GM23338 (cell line): ENCODE results near the gene COMMD10. TPM values are rescaled to one million over a fixed set of nuclear protein-coding genes. Genes with fewer than 3 reads are reported as not detected.

ENCODE experiments used
- ATAC-seq: fragments of 200-7000 bp; cut with Tn5 transposase; 3 replicates; pipeline ENCODE4 v1.9.1; 2020
- DNase-seq: peaks from one replicate; pipeline ENCODE4 v3.0.0-alpha.2; 2015; ENCODE audit warnings: low spot score
- H2AFZ ChIP-seq: fragments of 200-600 bp; sonication (generic); 2 replicates; pipeline ENCODE4 v1.8.0; 2016; ENCODE audit warnings: antibody characterized with exemption, mild to moderate bottlenecking, moderate library complexity
- H3F3A ChIP-seq: fragments of 200-600 bp; sonication (generic); replicated peaks from 2 replicates; pipeline ENCODE4 v1.8.0; 2017; ENCODE audit warnings: antibody characterized with exemption, mixed run types, low read depth
- H3K27ac ChIP-seq: fragments of 200-600 bp; sonication (generic); 2 replicates; pipeline ENCODE4 v1.6.1; 2016; ENCODE audit warnings: low read depth
- H3K27me3 ChIP-seq: fragments of 200-600 bp; sonication (generic); 2 replicates; pipeline ENCODE4 v1.8.0; 2016; ENCODE audit warnings: mild to moderate bottlenecking, mixed run types, moderate library complexity; ENCODE audit not compliant: insufficient read depth
- H3K36me3 ChIP-seq: fragments of 200-600 bp; sonication (generic); 2 replicates; pipeline ENCODE4 v1.8.0; 2016; ENCODE audit warnings: mild to moderate bottlenecking; ENCODE audit not compliant: insufficient read depth
- H3K4me1 ChIP-seq: fragments of 200-600 bp; sonication (generic); 2 replicates; pipeline ENCODE4 v1.8.0; 2016; ENCODE audit warnings: mild to moderate bottlenecking, moderate library complexity; ENCODE audit not compliant: insufficient read depth
- H3K4me2 ChIP-seq: fragments of 200-600 bp; sonication (generic); 2 replicates; pipeline ENCODE4 v1.7.1; 2017; ENCODE audit warnings: mixed run types
- H3K4me3 ChIP-seq: fragments of 200-600 bp; sonication (generic); 2 replicates; pipeline ENCODE4 v1.6.1; 2016; ENCODE audit warnings: mixed run types
- H3K79me2 ChIP-seq: fragments of 200-600 bp; sonication (generic); replicated peaks from 2 replicates; pipeline ENCODE4 v1.8.0; 2017; ENCODE audit warnings: mild to moderate bottlenecking; ENCODE audit not compliant: insufficient read depth
- H3K9me2 ChIP-seq: fragments of 200-600 bp; sonication (generic); 2 replicates; pipeline ENCODE4 v1.8.0; 2017; ENCODE audit not compliant: insufficient read depth
- H4K20me1 ChIP-seq: fragments of 200-600 bp; sonication (generic); replicated peaks from 2 replicates; pipeline ENCODE4 v1.8.0; 2017; ENCODE audit warnings: mild to moderate bottlenecking; ENCODE audit not compliant: insufficient read depth
- H3K27ac Mint-ChIP-seq: 2 replicates; pipeline ENCODE4 v1.8.0; 2020; ENCODE audit warnings: inconsistent platforms, mild to moderate bottlenecking, moderate library complexity, mixed read lengths
- H3K27me3 Mint-ChIP-seq: 3 replicates; pipeline ENCODE4 v1.8.0; 2022; ENCODE audit warnings: low read depth, mild to moderate bottlenecking, moderate library complexity, mixed read lengths, inconsistent platforms; ENCODE audit not compliant: insufficient read depth, poor library complexity
- H3K36me3 Mint-ChIP-seq: 3 replicates; pipeline ENCODE4 v1.8.0; 2021; ENCODE audit warnings: low read depth, mild to moderate bottlenecking, inconsistent platforms, moderate library complexity, mixed read lengths
- H3K4me1 Mint-ChIP-seq: 3 replicates; pipeline ENCODE4 v1.8.0; 2020; ENCODE audit warnings: mild to moderate bottlenecking, inconsistent platforms, mixed read lengths
- H3K4me3 Mint-ChIP-seq: 3 replicates; pipeline ENCODE4 v1.8.0; 2021; ENCODE audit warnings: moderate library complexity, mild to moderate bottlenecking, inconsistent platforms, mixed read lengths
- H3K9me3 Mint-ChIP-seq: 3 replicates; pipeline ENCODE4 v1.8.0; 2020; ENCODE audit warnings: moderate library complexity, mild to moderate bottlenecking, inconsistent platforms, mixed read lengths
- CREB1 ChIP-seq: fragments of 250-450 bp; sonication (Bioruptor Pico); IDR thresholded peaks from 2 replicates; pipeline ENCODE4 v1.5.0; 2020; ENCODE audit warnings: low read depth, mild to moderate bottlenecking, moderate library complexity
- CTCF ChIP-seq, 2 experiments: fragments of 200-600 bp in 1 of 2; sonication (generic) in 1 of 2; conservative IDR thresholded peaks; 2 replicates each; pipeline versions ENCODE4 v1.5.1 to v1.6.1; 2016 to 2017; ENCODE audit warnings: antibody characterized with exemption in 2 of 2, low read depth in 2 of 2, mild to moderate bottlenecking in 2 of 2, moderate library complexity in 1 of 2
- ETS1 ChIP-seq: IDR thresholded peaks from 2 replicates; pipeline ENCODE4 v1.6.1; 2016; ENCODE audit warnings: antibody characterized with exemption
- EZH2 ChIP-seq: fragments of 200-600 bp; sonication (generic); IDR thresholded peaks from one replicate; pipeline ENCODE4 v1.8.0; 2017; ENCODE audit warnings: antibody characterized with exemption, mild to moderate bottlenecking, low read depth; ENCODE audit not compliant: unreplicated experiment
- EZH2phosphoT487 ChIP-seq: fragments of 200-600 bp; sonication (generic); IDR thresholded peaks from one replicate; pipeline ENCODE4 v1.8.1; 2018; ENCODE audit warnings: antibody characterized with exemption; ENCODE audit not compliant: unreplicated experiment
- JUNB ChIP-seq: IDR thresholded peaks from one replicate; pipeline ENCODE4 v1.6.1; 2016; ENCODE audit warnings: antibody characterized with exemption; ENCODE audit not compliant: unreplicated experiment
- NANOG ChIP-seq: IDR thresholded peaks from 2 replicates; pipeline ENCODE4 v1.6.1; 2016; ENCODE audit warnings: antibody characterized with exemption, borderline replicate concordance
- POLR2AphosphoS5 ChIP-seq: IDR thresholded peaks from 2 replicates; pipeline ENCODE4 v1.6.1; 2016; ENCODE audit warnings: antibody characterized with exemption, low read depth
- REST ChIP-seq: IDR thresholded peaks from one replicate; pipeline ENCODE4 v1.6.1; 2018; ENCODE audit warnings: antibody characterized with exemption; ENCODE audit not compliant: unreplicated experiment
- STAT1 ChIP-seq: IDR thresholded peaks from one replicate; pipeline ENCODE4 v1.6.1; 2016; ENCODE audit warnings: antibody characterized with exemption; ENCODE audit not compliant: unreplicated experiment
- ZNF114 ChIP-seq: fragments of 250-450 bp; sonication (Bioruptor Pico); IDR thresholded peaks from 2 replicates; pipeline ENCODE4 v1.5.0; 2020; ENCODE audit warnings: mild to moderate bottlenecking, moderate library complexity
- ZNF331 ChIP-seq: fragments of 250-450 bp; sonication (Bioruptor Pico); IDR thresholded peaks from 2 replicates; pipeline ENCODE4 v1.5.0; 2020; ENCODE audit warnings: low read depth, mild to moderate bottlenecking, moderate library complexity
- ZNF462 ChIP-seq: fragments of 250-450 bp; sonication (Bioruptor Pico); IDR thresholded peaks from 2 replicates; pipeline ENCODE4 v1.5.0; 2020; ENCODE audit warnings: mild to moderate bottlenecking, moderate library complexity
- polyA plus RNA-seq: library from polyadenylated mRNA; unstranded; fragments of >200 nt; fragmentation: Nextera tagmentation; extraction: Ambion mirVana; gene quantifications from 2 replicates; pipeline ENCODE4 v1.2.1, GENCODE V29; 2016
- total RNA-seq: library from RNA; depleted of rRNA; stranded (reverse); fragments of >200 nt; shearing (Covaris generic); gene quantifications from 2 replicates; pipeline ENCODE4 v1.2.3, GENCODE V29; 2014

COMMD10 gene
- total and polyA plus RNA-seq, 2 experiments from 2014 or later = 58.5 to 84.0 TPM

- Histone ChIP-seq H4K20me1 (no peaks in the 10 kb centered on the region), H2AFZ (no peak overlapping the region), H3K4me1 (no peaks in the 10 kb centered on the region), H3K4me3 (no peak overlapping the region), H3K27ac (no peak overlapping the region), H3K4me2 (no peak overlapping the region), H3K9me2 (no peaks in the 10 kb centered on the region), H3K36me3 (no peaks in the 10 kb centered on the region), H3K79me2 (no peaks in the 10 kb centered on the region), H3F3A (no peaks in the 10 kb centered on the region), H3K27me3 (no peaks in the 10 kb centered on the region)
- Mint-ChIP-seq H3K36me3 (peaks cover 3% of the 10 kb centered on the region; the same call in 1 of the 3 replicates), H3K27ac (no peak overlapping the region), H3K9me3 (no peaks in the 10 kb centered on the region), H3K4me1 (no peaks in the 10 kb centered on the region), H3K27me3 (peaks cover 3% of the 10 kb centered on the region), H3K4me3 (no peak overlapping the region)
- TF ChIP-seq ETS1 (no peak), REST (no peak), ZNF462 (no peak), ZNF331 (CRISPR knock-in tag) (no peak), ZNF114 (no peak), CTCF (conservative IDR thresholded peaks at IDR 0.05; ENCODE audit: low read depth in 2 of 2) (no peak), CREB1 (CRISPR knock-in tag) (no peak), NANOG (no peak), POLR2AphosphoS5 (no peak), EZH2phosphoT487 (no peak), JUNB (no peak), EZH2 (no peak), STAT1 (no peak)
- DNase-seq (no peak), ATAC-seq (no peak)
These were observed 195.5 kb downstream of the COMMD10 start for GRCh38 chr5:116280149-116280803.
